ENCODE data around the gene MRPL49. TPM values are rescaled to one million over a fixed set of nuclear protein-coding genes. Genes with fewer than 3 reads are reported as not detected.

The MRPL49 gene
- polyA plus RNA-seq, 1 experiment, result 54.2 TPM

DNA sequence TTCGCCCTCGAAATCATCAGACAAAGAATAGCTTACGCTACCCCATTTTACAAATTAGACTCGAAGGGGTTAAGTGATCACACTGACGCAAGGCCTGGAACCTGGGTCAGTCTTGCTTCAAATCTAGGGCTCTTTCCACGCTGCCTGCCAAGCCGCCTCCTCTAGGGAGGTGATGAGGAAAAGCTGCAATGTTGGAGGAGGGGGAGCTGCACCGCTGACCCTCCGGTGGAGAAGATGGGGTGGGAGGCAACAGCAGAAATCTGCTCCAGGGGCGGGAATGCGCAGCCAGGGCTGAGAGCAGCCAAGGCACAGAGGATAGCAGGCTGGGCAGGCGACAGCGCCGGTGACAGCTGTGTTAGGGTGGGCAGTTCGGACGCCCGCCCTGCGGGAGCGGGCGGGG lies 11.6 kb downstream of the MRPL49 start:
- CTCF ChIA-PET, result no interaction called here
- POLR2A ChIA-PET, result interaction anchor here (0.6 to 2.6 kb wide), 4 partner anchors 12 to 725 kb away, joined by 3 to 20 read pairs (median 10); partner anchors contain the start of genes FAU, MRPL49, TM7SF2 and ZNHIT2
- peak overlapping the region; percentile 95 for H3K4me3 ChIP-seq (ENCODE audit: low read depth, low read length)
- peak overlapping the region; percentile 99 for H3K27ac ChIP-seq (ENCODE audit: low read depth, low read length)
- no peaks in the 10 kb centered on the region for H3K27me3 ChIP-seq (ENCODE audit: control insufficient read depth, insufficient read depth, low read length)
- TF ChIP-seq, protein P1, sequence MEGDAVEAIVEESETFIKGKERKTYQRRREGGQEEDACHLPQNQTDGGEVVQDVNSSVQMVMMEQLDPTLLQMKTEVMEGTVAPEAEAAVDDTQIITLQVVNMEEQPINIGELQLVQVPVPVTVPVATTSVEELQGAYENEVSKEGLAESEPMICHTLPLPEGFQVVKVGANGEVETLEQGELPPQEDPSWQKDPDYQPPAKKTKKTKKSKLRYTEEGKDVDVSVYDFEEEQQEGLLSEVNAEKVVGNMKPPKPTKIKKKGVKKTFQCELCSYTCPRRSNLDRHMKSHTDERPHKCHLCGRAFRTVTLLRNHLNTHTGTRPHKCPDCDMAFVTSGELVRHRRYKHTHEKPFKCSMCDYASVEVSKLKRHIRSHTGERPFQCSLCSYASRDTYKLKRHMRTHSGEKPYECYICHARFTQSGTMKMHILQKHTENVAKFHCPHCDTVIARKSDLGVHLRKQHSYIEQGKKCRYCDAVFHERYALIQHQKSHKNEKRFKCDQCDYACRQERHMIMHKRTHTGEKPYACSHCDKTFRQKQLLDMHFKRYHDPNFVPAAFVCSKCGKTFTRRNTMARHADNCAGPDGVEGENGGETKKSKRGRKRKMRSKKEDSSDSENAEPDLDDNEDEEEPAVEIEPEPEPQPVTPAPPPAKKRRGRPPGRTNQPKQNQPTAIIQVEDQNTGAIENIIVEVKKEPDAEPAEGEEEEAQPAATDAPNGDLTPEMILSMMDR (IDR thresholded peaks at IDR 0.05; ENCODE audit: low read depth, low read length), result no peak
- H3K9me3 ChIP-seq (ENCODE audit: control insufficient read depth, insufficient read depth, low read length), result no peaks in the 10 kb centered on the region; the same call in 1 of the 2 replicates
- DNase-seq (ENCODE audit: low read depth, low spot score), result no peak

DNA sequence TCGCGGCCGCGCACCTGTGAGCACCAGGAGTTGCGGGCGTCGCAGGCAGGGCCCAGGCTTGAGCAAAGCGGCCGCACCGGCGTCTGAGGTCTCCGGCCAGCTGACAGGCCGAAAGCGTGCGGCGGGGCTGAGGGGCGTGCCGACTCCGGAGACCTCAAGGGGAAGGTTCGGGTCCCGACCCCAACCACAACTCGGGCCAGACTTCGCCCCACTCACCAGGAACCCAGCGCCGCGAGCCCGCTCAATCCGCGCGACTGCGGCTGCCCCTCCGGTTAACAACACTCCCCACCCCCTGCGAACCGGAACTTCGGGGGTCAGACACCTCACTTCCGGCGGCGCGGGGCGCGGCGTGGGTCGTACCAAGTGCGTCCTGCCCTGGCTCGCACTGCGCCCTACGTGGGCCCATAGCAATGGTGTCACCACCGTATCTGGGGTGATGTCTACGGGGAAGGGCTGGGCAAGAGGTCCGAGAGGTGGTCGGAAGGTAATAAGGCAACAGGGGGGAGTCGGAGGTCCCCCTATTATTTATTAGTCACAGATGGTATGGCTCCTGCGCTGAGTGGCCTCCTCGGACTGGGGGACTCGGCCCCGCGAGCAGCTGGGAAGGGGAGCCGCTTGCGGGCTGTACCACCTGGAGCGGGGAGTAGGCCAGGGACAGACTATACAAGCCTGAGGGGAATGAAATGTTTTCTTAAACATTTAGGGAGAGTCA lies 12.3 kb downstream of the MRPL49 start, which contains the start of gene SYVN1:
Gene SYVN1 (minus strand): TSS at position 280 of the 712 bp plus-strand sequence. CDS start 918 bp downstream, outside the sequence.
- peak; percentile 67 for DNase-seq (ENCODE audit: low read depth, low spot score)
- peak within 1 kb of the TSS; percentile 99 for H3K27ac ChIP-seq (ENCODE audit: low read depth, low read length)
- POLR2A ChIA-PET, result interaction anchor here (0.6 to 2.6 kb wide), 14 partner anchors 8 to 724 kb away, joined by 3 to 20 read pairs (median 4); partner anchors contain the start of genes CAPN1, FAU, MRPL49 and SAC3D1
- CTCF ChIA-PET, result interaction anchor here (1.3 kb wide), 1 partner anchor 219 kb away, joined by 5 read pairs; no protein-coding TSS in a partner anchor
- TF ChIP-seq, protein P1 (IDR thresholded peaks at IDR 0.05; ENCODE audit: low read depth, low read length), result no peak
- H3K4me3 ChIP-seq (ENCODE audit: low read depth, low read length), result peak within 1 kb of the TSS; percentile 95
- no peaks in the 10 kb centered on the region for H3K27me3 ChIP-seq (ENCODE audit: control insufficient read depth, insufficient read depth, low read length)
- no peaks in the 10 kb centered on the region; the same call in 1 of the 2 replicates for H3K9me3 ChIP-seq (ENCODE audit: control insufficient read depth, insufficient read depth, low read length)

DNA sequence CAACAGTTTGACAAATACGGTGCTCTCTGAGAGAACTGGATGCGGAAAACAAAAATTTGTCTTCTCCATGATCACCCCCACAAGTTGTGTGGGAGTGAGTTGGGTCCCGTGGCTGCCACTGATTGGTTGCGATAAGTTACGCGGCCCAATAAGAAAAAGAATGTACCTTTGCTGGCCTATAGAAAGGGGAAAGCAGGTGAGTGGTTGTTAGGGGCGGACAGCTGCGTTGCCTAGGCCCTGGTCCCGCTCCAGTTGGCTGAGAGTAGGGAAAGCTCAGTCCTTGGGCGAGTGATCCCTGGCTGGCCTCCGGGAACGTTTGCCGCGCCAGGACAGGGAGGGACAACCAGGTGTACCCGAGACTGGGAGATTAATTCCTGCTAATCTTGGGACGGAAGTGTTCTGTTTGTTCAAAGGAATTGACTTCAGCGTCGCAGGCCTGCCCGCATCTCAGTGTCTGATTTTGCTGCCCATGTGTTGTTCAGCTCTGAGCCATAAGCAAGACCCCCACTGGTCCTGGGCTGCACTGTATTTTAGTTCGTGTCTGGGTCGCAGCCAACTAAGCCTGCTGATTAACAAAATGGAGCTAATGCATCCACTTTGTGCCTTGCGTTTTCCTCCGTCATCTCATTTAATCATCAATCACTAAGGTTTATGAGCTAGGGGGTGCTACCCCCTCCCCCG lies 13.0 kb downstream of the MRPL49 start:
- no peaks in the 10 kb centered on the region for H3K9me3 ChIP-seq (ENCODE audit: control insufficient read depth, insufficient read depth, low read length)
- ChIA-PET CTCF (interaction anchor here (0.9 to 1.3 kb wide), 3 partner anchors 9 to 218 kb away, joined by 3 to 5 read pairs (median 4); no protein-coding TSS in a partner anchor), POLR2A (interaction anchor here (0.6 to 2.6 kb wide), 14 partner anchors 9 to 431 kb away, joined by 3 to 20 read pairs (median 4); partner anchors contain the start of genes CAPN1, FAU, MRPL49 and SAC3D1)
- peak overlapping the region; percentile 95 for H3K4me3 ChIP-seq (ENCODE audit: low read depth, low read length)
- peak overlapping the region; percentile 99 for H3K27ac ChIP-seq (ENCODE audit: low read depth, low read length)
- TF ChIP-seq, protein P1 (IDR thresholded peaks at IDR 0.05; ENCODE audit: low read depth, low read length), result no peak
- DNase-seq (ENCODE audit: low read depth, low spot score), result peak; percentile 92
- peaks cover 1% of the 10 kb centered on the region for H3K27me3 ChIP-seq (ENCODE audit: control insufficient read depth, insufficient read depth, low read length)

DNA sequence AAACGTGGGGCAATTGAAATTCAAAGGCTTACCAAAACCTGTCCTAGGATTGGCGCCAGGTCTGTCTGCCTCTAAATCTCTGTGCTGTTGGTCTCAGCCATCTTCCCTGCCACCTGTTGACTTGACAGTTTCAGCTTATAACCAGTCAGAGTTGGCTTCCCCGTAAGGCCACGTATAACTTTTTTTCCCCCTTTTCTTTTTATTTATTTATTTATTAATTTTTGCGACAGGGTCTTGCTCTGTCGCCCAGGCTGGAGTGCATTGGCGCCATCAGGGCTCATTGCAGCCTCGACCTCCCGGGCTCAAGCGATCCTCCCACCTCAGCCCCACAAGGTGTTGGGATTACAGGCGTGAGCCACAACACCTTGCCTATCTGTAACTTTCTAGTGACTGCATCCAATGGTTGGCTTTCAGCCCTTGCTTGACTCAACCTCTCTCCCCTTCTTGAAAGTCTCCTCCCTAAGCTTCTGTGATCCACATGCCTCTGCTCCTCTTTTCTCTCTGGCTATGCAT lies 13.6 kb downstream of the MRPL49 start:
- CTCF ChIA-PET, result interaction anchor here (0.9 to 1.3 kb wide), 3 partner anchors 9 to 217 kb away, joined by 3 to 5 read pairs (median 4); no protein-coding TSS in a partner anchor
- H3K27ac ChIP-seq (ENCODE audit: low read depth, low read length), result no peak overlapping the region
- POLR2A ChIA-PET, result interaction anchor here (0.6 to 2.6 kb wide), 13 partner anchors 9 to 431 kb away, joined by 3 to 20 read pairs (median 4); partner anchors contain the start of genes CAPN1, FAU, MRPL49 and SPDYC
- H3K9me3 ChIP-seq (ENCODE audit: control insufficient read depth, insufficient read depth, low read length), result no peaks in the 10 kb centered on the region
- TF ChIP-seq, protein P1 (IDR thresholded peaks at IDR 0.05; ENCODE audit: low read depth, low read length), result no peak
- peak overlapping the region; percentile 95 for H3K4me3 ChIP-seq (ENCODE audit: low read depth, low read length)
- peaks cover 2% of the 10 kb centered on the region for H3K27me3 ChIP-seq (ENCODE audit: control insufficient read depth, insufficient read depth, low read length)
- DNase-seq (ENCODE audit: low read depth, low spot score), result no peak

Data from AG04450 (cell line).